ENCODE data around the gene KRT34. TPM values are rescaled to one million over a fixed set of nuclear protein-coding genes. Genes with fewer than 3 reads are reported as not detected.
A peak's percentile ranks its signal among the peaks of the same experiment; 100 is the strongest.

Gene KRT34
- total RNA-seq, 1 experiment from 2014 or later: not detected

DNA sequence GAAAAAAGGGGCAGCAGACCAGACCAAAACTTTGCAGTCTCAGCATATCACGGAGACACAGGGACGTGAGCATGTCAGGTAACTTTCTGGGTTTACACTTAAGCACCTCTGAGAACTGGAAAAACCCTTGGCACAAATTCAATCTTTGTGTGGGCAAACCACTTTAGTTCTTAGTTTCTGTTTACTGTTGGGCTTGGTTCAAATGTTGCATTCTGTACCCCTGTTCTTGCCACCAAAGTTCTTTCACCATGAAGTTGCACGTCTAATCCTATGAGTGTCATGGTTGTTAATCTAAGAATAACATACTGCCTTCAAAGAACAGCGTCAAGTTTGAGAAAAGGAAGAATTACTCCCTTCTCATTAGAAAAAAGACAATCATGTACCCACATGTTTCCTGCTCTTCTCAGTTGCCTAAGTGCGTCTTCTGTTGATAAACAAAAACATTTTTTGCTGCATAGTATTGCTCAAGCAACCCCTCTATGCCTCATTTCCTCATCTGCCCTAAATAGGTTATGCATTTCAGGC, 43.1 kb downstream of the KRT34 start:
- peak overlapping the region; percentile 25 for H3K27ac Mint-ChIP-seq (ENCODE audit: unreplicated experiment)
- CTCF ChIA-PET: interaction anchor here (1.1 to 2.9 kb wide), 2 partner anchors 17 to 210 kb away, joined by 3 to 9 read pairs; no protein-coding TSS in a partner anchor
- H3K27me3 Mint-ChIP-seq (ENCODE audit: unreplicated experiment): no peaks in the 10 kb centered on the region
- peaks cover 32% of the 10 kb centered on the region for H3K4me1 Mint-ChIP-seq (ENCODE audit: low read depth, unreplicated experiment)
- BruUV-seq (replicated peaks): no TSS peak
- no peak overlapping the region for H3K4me3 Mint-ChIP-seq (ENCODE audit: low read depth, unreplicated experiment)
- DNase-seq: no peak
- no peak for TF ChIP-seq CTCF (IDR thresholded peaks at IDR 0.05; ENCODE audit: unreplicated experiment)
- intact Hi-C loops (cut with micrococcal nuclease; ENCODE audit: unreplicated experiment): loop anchor here (5.0 to 10.0 kb wide), 2 partner anchors 78 to 156 kb away; no protein-coding TSS in a partner anchor
- peaks cover 4% of the 10 kb centered on the region for H3K9me3 Mint-ChIP-seq (ENCODE audit: low read depth, unreplicated experiment)
- H3K36me3 Mint-ChIP-seq (ENCODE audit: insufficient read depth, unreplicated experiment): no peaks in the 10 kb centered on the region

GRCh38 chr17:41335747-41336146, 46.4 kb downstream of the KRT34 start:
- H3K36me3 Mint-ChIP-seq (ENCODE audit: insufficient read depth, unreplicated experiment): no peaks in the 10 kb centered on the region
- BruUV-seq (replicated peaks): no TSS peak
- DNase-seq: no peak
- no peak overlapping the region for H3K4me3 Mint-ChIP-seq (ENCODE audit: low read depth, unreplicated experiment)
- no peaks in the 10 kb centered on the region for H3K9me3 Mint-ChIP-seq (ENCODE audit: low read depth, unreplicated experiment)
- no peak for TF ChIP-seq CTCF (IDR thresholded peaks at IDR 0.05; ENCODE audit: unreplicated experiment)
- CTCF ChIA-PET: interaction anchor here (1.0 kb wide), 1 partner anchor 12 kb away, joined by 4 read pairs; no protein-coding TSS in a partner anchor
- intact Hi-C loops (cut with micrococcal nuclease; ENCODE audit: unreplicated experiment): loop anchor here (5.0 to 10.0 kb wide), 2 partner anchors 82 to 159 kb away; no protein-coding TSS in a partner anchor
- peaks cover 21% of the 10 kb centered on the region for H3K4me1 Mint-ChIP-seq (ENCODE audit: low read depth, unreplicated experiment)
- H3K27ac Mint-ChIP-seq (ENCODE audit: unreplicated experiment): no peak overlapping the region
- no peaks in the 10 kb centered on the region for H3K27me3 Mint-ChIP-seq (ENCODE audit: unreplicated experiment)

GRCh38 chr17:41334385-41335305, 47.5 kb downstream of the KRT34 start:
- TF ChIP-seq CTCF (IDR thresholded peaks at IDR 0.05; ENCODE audit: unreplicated experiment): no peak
- no peaks in the 10 kb centered on the region for H3K36me3 Mint-ChIP-seq (ENCODE audit: insufficient read depth, unreplicated experiment)
- no TSS peak for BruUV-seq (replicated peaks)
- H3K4me3 Mint-ChIP-seq (ENCODE audit: low read depth, unreplicated experiment): no peak overlapping the region
- H3K9me3 Mint-ChIP-seq (ENCODE audit: low read depth, unreplicated experiment): no peaks in the 10 kb centered on the region
- CTCF ChIA-PET: no interaction called here
- peaks cover 12% of the 10 kb centered on the region for H3K4me1 Mint-ChIP-seq (ENCODE audit: low read depth, unreplicated experiment)
- DNase-seq: no peak
- no peak overlapping the region for H3K27ac Mint-ChIP-seq (ENCODE audit: unreplicated experiment)
- H3K27me3 Mint-ChIP-seq (ENCODE audit: unreplicated experiment): no peaks in the 10 kb centered on the region
- intact Hi-C loops (cut with micrococcal nuclease; ENCODE audit: unreplicated experiment): loop anchor here (5.0 to 10.0 kb wide), 2 partner anchors 83 to 160 kb away; no protein-coding TSS in a partner anchor

DNA sequence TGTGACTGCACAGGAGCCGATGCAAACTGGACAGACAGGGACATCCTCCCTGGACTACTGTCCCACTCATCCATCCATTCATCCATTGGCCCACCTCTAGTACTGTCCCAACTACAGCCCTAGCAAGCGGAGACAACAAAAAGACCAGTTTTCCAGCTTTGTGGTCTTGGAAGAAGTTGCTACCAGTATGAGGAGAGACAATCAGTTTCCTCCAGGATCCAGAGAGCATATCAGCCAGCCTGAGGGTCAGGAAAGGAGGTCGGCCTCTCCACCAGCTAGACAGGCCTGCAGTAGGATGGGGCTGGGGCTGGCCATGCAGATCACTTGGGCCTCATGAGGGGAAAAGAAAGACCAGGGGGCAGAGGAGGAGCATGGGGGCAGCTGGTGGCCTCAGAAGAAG, 48.3 kb downstream of the KRT34 start:
- no peak overlapping the region for H3K27ac Mint-ChIP-seq (ENCODE audit: unreplicated experiment)
- DNase-seq: no peak
- no peak for TF ChIP-seq CTCF (IDR thresholded peaks at IDR 0.05; ENCODE audit: unreplicated experiment)
- H3K9me3 Mint-ChIP-seq (ENCODE audit: low read depth, unreplicated experiment): no peaks in the 10 kb centered on the region
- peaks cover 9% of the 10 kb centered on the region for H3K4me1 Mint-ChIP-seq (ENCODE audit: low read depth, unreplicated experiment)
- CTCF ChIA-PET: no interaction called here
- no peaks in the 10 kb centered on the region for H3K36me3 Mint-ChIP-seq (ENCODE audit: insufficient read depth, unreplicated experiment)
- H3K4me3 Mint-ChIP-seq (ENCODE audit: low read depth, unreplicated experiment): no peak overlapping the region
- intact Hi-C loops (cut with micrococcal nuclease; ENCODE audit: unreplicated experiment): loop anchor here (10.0 kb wide), 1 partner anchor 161 kb away; no protein-coding TSS in a partner anchor
- BruUV-seq (replicated peaks): no TSS peak
- no peaks in the 10 kb centered on the region for H3K27me3 Mint-ChIP-seq (ENCODE audit: unreplicated experiment)

All from Calu3 (cell line).